Measurements from ENCODE around the gene SLC16A10. TPM values are rescaled to one million over a fixed set of nuclear protein-coding genes. Genes with fewer than 3 reads are reported as not detected.

The SLC16A10 gene
- total and polyA plus RNA-seq, 2 of the 13 experiments (the other 11 are each of a cell fraction or from before 2014, with no cell fraction given) = 8.2 to 20.1 TPM

DNA sequence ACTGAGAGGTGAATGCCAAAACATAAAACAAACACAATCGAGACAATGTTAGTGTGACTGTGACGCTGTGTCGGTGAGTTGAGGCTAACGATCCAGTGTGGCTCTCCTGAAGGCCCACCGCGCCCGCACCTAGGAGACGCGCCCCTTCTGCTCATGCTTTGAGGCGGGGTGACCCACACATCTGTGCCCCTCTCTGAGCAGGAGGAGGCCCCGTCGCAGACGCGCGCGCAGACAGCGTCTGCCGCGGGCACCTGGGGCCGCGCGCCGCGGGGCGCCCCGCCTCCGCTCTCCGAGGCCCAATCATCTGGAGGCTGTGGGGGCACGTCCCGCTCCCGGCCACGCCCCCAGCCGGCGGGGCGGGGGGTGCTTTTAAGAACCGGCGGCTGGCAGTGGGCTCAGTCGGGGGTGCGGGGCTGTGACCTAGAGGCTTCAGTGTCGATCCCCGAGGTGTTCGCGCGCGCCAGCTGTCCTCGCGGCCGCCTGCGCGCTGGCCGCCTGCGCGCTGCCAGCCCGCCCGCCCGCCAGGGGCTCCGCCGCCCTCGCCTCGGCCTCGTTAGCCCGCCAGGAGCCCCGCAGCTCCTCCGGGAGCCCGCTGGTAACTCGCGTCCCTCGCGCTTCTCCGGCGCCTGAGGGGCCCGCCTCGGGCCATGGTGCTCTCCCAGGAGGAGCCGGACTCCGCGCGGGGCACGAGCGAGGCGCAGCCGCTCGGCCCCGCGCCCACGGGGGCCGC, at the start of gene SLC16A10 (continued):
- TF ChIP-seq PRDM15 (CRISPR knock-in tag; IDR thresholded peaks at IDR 0.05) (peak; percentile 39; the same call in 1 of the 2 replicates), GABPB1 (CRISPR knock-in tag; IDR thresholded peaks at IDR 0.05) (0 out of 2 replicates have a peak, but pooled peaks have one; percentile 26), ZNF138 (CRISPR knock-in tag; IDR thresholded peaks at IDR 0.05; ENCODE audit: low read depth) (0 out of 2 replicates have a peak, but pooled peaks have one; percentile 31), TAF1 (CRISPR knock-in tag; IDR thresholded peaks at IDR 0.05) (peak; percentile 38), TBX3 (IDR thresholded peaks at IDR 0.05; ENCODE audit: borderline replicate concordance) (no peak)

DNA sequence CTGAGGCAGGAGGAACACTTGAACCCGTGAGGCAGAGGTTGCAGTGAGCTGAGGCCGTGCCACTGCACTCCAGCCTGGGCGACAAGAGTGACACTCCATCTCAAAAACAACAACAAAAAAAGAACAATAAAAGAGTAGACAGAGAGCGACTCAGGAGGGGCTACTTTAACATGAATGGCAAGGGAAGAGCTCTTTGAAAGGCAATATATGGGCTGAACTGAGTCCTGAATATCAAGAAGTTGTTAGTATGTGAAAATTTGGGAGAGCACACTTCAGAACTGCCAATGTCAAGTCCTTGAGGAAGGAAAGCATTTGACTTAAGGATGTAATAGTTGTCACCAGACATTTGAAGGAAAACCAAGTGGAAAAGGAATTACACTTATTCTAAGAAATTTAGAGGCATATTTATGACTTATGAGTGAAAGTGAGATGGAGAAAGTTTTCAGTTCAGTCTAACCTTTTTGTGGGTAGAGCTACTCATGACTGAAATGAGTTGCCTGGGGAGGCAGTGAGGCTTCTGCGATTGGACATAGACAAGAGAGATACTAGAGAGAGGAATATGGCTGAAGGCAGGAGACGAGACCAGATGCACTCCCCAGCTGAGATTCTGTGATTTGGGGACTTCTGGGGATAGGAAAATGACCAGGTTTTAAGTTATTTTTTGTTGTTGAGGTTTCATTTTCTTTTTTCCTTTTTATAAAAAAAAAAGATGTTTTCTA, 48.6 kb upstream of the SLC16A10 start:
- ATAC-seq = no peak
- H3K4me2 ChIP-seq (ENCODE audit: low read depth, low read length) = no peak overlapping the region
- no peaks in the 10 kb centered on the region for H3K36me3 ChIP-seq (replicated peaks in 1 of 2; ENCODE audit: control insufficient read depth in 1 of 2, insufficient read depth in 2 of 2, low read length in 2 of 2)
- ChIA-PET CTCF (ENCODE audit: low intra/inter-chr PET ratio, low total read pairs) (no interaction called here), POLR2A (no interaction called here)
- in situ Hi-C loops (cut with HindIII; ENCODE audit: extremely low pct_ligation_motif_present, low pct_unique_long_range_greater_than_20kb) (no loop called here), intact Hi-C loops (cut with micrococcal nuclease; ENCODE audit: unreplicated experiment) (no loop called here)
- BruUV-seq (replicated peaks) = no TSS peak
- no peak overlapping the region for H3K27ac ChIP-seq (ENCODE audit: extremely low read length, insufficient read depth, low read length)
- no peaks in the 10 kb centered on the region for H4K20me1 ChIP-seq (ENCODE audit: insufficient read depth, low read length)
- H2AFZ ChIP-seq (ENCODE audit: low read length) = no peak overlapping the region
- no peak for FAIRE-seq
- no peaks in the 10 kb centered on the region for H3K9me3 ChIP-seq (ENCODE audit: low read length)
- H3K9ac ChIP-seq (ENCODE audit: insufficient read depth, low read depth, low read length) = no peak overlapping the region
- H3K4me3 ChIP-seq (replicated peaks in 1 of 3; ENCODE audit: insufficient read depth in 1 of 3, low read depth in 2 of 3, low read length in 3 of 3) = no peak overlapping the region
- TF ChIP-seq FOXA1 (IDR thresholded peaks at IDR 0.05) = no peak
- no peak for TF ChIP-seq FOXA1 (CRISPR knock-in tag; IDR thresholded peaks at IDR 0.05)
- H3K27me3 ChIP-seq (ENCODE audit: control insufficient read depth in 1 of 2, insufficient read depth in 2 of 2, low read length in 2 of 2) = no peaks in the 10 kb centered on the region
- DNase-seq (ENCODE audit: low spot score) = no peak
- 62% methylated on average over 6 of the region's 6 CpGs for WGBS (ENCODE audit: low lambda C conversion rate)
- no peaks in the 10 kb centered on the region for H3K79me2 ChIP-seq (ENCODE audit: insufficient read depth, low read length)
- H3K4me1 ChIP-seq (ENCODE audit: insufficient read depth, low read length) = peaks cover 7% of the 10 kb centered on the region; the same call in 1 of the 2 replicates
